Thymus (tissue), 11 donors: ENCODE results near the gene HAPSTR1. TPM values are rescaled to one million over a fixed set of nuclear protein-coding genes. Genes with fewer than 3 reads are reported as not detected.

ENCODE experiments used
- DNase-seq, 9 donors: peaks; one replicate each; pipeline ENCODE4 v3.0.0-alpha.2; 2013; ENCODE audit warnings: low spot score in 9 of 9, low read depth in 6 of 9, missing footprints in 1 of 9
- H3K27ac ChIP-seq, 2 donors: one replicate each; pipeline ENCODE4 v1.5.1; 2013; ENCODE audit warnings: control low read depth in 1 of 2, low read depth in 1 of 2, low read length in 1 of 2, mild to moderate bottlenecking in 1 of 2, moderate library complexity in 1 of 2
- H3K27me3 ChIP-seq, 2 donors: one replicate each; pipeline ENCODE4 v1.5.1; 2013; ENCODE audit warnings: low read length in 1 of 2; ENCODE audit not compliant: control insufficient read depth in 2 of 2, insufficient read depth in 1 of 2
- H3K36me3 ChIP-seq, 2 donors: one replicate each; pipeline ENCODE4 v1.5.1; 2013; ENCODE audit warnings: low read length in 1 of 2, mild to moderate bottlenecking in 1 of 2, moderate library complexity in 1 of 2; ENCODE audit not compliant: control insufficient read depth in 2 of 2, insufficient read depth in 2 of 2
- H3K4me1 ChIP-seq, 2 donors: one replicate each; pipeline ENCODE4 v1.5.1; 2013; ENCODE audit warnings: low read length in 2 of 2; ENCODE audit not compliant: control insufficient read depth in 2 of 2, insufficient read depth in 2 of 2
- H3K4me3 ChIP-seq, 2 donors: one replicate each; pipeline ENCODE4 v1.5.1; 2013; ENCODE audit warnings: low read length in 2 of 2, control low read depth in 1 of 2, mild to moderate bottlenecking in 1 of 2
- H3K9me3 ChIP-seq, 2 donors: one replicate each; pipeline ENCODE4 v1.5.1; 2013; ENCODE audit warnings: low read length in 1 of 2, mild to moderate bottlenecking in 1 of 2; ENCODE audit not compliant: control insufficient read depth in 2 of 2, insufficient read depth in 1 of 2
- WGBS: extraction: QIAGEN DNeasy Blood & Tissue Kit; methylation state at CpG from one replicate; pipeline ENCODE4 v1.1.7; 2013; 5-methylcytosine and 5-hydroxymethylcytosine counted together
- polyA plus RNA-seq: library from polyadenylated mRNA; stranded (reverse); fragments of 200-250 nt; gene quantifications from one replicate; pipeline ENCODE4 v1.2.3, GENCODE V29; 2013
- total RNA-seq: library from RNA; stranded (reverse); fragments of 120-200 nt; gene quantifications from one replicate; pipeline ENCODE4 v1.2.4, GENCODE V29; 2013
- donor health status: healthy.

Gene HAPSTR1
- total and polyA plus RNA-seq, 2 donors = 20.8 to 33.7 TPM

DNA sequence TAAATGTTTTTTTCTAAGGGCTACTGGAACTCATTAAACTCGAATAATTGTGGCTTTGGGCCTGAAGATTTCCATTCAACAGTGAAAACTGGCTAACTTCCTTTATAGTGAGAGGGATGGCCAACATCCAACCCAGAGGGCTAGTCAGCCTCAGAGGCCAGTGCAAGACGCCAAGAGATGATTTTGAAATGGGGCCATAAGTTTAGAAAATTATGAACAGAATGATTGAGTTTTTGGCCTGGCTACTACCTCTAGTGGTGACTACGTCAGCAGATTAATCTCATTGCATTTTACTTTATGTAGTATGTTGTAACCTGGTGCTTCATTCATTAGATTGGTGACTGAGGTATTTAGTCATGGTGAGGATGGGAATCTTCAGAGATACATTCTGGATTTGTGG, 28.4 kb downstream of the HAPSTR1 start:
- peaks cover 0 to 3% of the 10 kb centered on the region in 2 donors for H3K4me1 ChIP-seq
- WGBS = 94% methylated on average over 3 of the region's 3 CpGs

DNA sequence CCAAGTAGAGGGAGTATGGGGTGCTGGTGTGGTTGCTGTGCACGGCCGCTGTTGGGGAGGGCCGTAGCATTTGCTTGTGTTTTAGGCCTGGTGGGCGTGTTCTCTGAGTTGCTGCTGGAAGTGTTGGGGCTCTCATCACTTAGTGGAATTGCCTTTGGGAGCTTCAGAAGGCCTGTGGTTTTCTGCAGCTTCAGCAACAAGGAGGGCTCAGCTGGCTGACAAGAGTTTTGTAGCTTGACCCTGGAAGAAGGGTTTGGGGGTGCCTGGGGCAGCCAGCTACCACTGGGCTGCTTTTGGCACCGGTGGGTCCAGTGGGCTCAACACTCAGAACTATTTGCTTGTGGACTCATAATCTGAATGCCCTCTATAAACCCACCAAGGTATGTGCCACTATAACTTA, 30.9 kb downstream of the HAPSTR1 start:
- Histone ChIP-seq H3K4me1 (peaks cover 0 to 8% of the 10 kb centered on the region in 2 donors), H3K27me3 (no peaks in the 10 kb centered on the region), H3K27ac (no peak overlapping the region), H3K9me3 (no peaks in the 10 kb centered on the region), H3K36me3 (peaks cover 30 to 37% of the 10 kb centered on the region in 2 donors), H3K4me3 (no peak overlapping the region)
- DNase-seq = no peak
- 97% methylated on average over 5 of the region's 5 CpGs for WGBS

More for the DNA sequence above, 28.4 kb downstream of the HAPSTR1 start:
- Histone ChIP-seq H3K36me3 (peaks cover 46 to 49% of the 10 kb centered on the region in 2 donors), H3K4me3 (no peak overlapping the region), H3K9me3 (no peaks in the 10 kb centered on the region), H3K27ac (no peak overlapping the region), H3K27me3 (no peaks in the 10 kb centered on the region)
- no peak for DNase-seq

DNA sequence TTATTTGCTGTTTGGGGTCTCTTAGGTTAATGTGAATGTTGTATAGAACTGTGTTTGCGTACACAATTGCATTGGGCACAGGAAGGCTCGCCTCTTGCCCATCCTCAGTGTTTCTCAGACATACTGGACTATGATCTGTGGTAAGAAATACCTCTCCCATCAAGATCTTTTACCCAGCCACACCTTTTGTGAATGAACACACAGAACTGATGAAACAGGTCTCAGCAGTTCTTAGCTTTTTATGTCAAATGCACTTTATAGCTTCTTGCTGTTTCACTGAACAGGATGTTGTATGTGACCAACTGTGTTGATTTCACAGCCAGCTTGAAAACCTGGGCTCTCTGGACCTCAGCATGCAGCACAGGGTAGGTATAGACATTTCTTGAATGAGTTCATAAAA, 31.5 kb downstream of the HAPSTR1 start:
- Histone ChIP-seq H3K36me3 (peaks cover 25 to 32% of the 10 kb centered on the region in 2 donors), H3K27ac (no peak overlapping the region)

DNA sequence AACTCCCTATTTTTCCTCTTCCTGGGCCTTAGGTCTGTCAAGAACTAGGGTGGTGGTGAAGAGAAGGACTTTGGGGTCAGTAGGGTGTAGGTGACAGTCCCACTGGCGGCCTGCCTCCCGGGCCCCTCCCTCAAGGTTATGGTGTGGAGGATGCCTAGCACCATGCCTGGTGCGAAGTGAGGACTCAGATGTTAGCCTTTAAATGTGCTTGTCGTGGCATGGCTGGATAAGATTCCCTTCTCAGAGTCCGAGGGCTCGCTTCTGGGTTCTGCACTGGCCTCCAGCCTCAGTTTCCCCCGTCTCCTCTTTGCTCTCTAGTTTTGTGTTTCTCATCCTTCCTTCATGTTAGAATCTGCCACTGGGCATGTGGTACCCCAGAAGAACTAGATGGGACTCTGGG, 32.0 kb downstream of the HAPSTR1 start:
- no peak for DNase-seq
- no peak overlapping the region for H3K4me3 ChIP-seq
- no peaks in the 10 kb centered on the region for H3K9me3 ChIP-seq
- 98% methylated on average over 7 of the region's 7 CpGs for WGBS
- H3K36me3 ChIP-seq = peaks cover 25 to 32% of the 10 kb centered on the region in 2 donors
- no peak overlapping the region for H3K27ac ChIP-seq
- peaks cover 0 to 13% of the 10 kb centered on the region in 2 donors for H3K4me1 ChIP-seq
- H3K27me3 ChIP-seq = no peaks in the 10 kb centered on the region

More for the DNA sequence above, 31.5 kb downstream of the HAPSTR1 start:
- Histone ChIP-seq H3K4me3 (no peak overlapping the region), H3K27me3 (no peaks in the 10 kb centered on the region), H3K4me1 (peaks cover 0 to 13% of the 10 kb centered on the region in 2 donors), H3K9me3 (no peaks in the 10 kb centered on the region)
- WGBS = 77% methylated on average over 2 of the region's 2 CpGs
- DNase-seq = no peak

DNA sequence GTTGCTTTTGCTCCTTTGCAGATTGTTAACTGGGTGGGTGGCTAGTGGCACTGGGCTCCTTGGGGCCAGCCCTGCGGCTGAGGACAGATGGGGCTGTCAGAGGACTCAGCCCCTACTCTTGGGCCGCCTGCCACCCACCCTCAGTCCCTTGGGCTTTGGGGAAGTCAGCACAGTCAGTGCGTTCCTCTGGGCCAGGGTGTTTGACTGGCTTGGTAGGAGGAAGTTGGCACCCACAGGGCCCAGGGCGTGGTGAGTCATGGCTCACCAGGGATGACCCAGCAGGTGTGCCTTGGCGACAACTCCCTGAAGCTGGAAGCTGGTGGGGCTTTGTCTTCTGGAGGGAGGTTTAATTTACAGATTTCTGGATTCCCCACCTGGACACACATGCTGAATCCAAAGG, 32.4 kb downstream of the HAPSTR1 start:
- peaks cover 25 to 30% of the 10 kb centered on the region in 2 donors for H3K36me3 ChIP-seq
- no peak overlapping the region for H3K4me3 ChIP-seq
- 62% methylated on average over 5 of the region's 5 CpGs for WGBS
- no peak overlapping the region for H3K27ac ChIP-seq
- peaks cover 0 to 13% of the 10 kb centered on the region in 2 donors for H3K4me1 ChIP-seq
- no peaks in the 10 kb centered on the region for H3K27me3 ChIP-seq
- no peaks in the 10 kb centered on the region for H3K9me3 ChIP-seq
- DNase-seq = no peak

DNA sequence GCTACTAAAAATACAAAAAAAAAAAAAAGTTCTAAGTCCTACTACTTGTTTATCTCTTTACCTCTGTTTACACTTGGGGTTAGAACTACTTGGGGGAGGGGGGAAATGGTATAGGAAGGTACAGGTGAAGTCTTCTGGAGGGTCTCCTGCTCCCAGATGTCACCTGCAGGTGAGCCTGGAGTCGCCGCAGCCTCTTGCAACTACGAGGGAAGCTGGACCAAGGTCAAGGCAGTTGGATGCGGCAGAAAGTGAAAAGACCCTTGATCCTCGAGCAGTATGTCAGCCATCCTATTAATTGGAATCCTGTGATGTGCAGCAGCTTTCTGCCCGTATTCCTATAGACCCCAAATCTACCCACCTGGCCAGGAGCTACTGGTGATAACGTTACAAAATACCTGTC, 33.0 kb downstream of the HAPSTR1 start:
- Histone ChIP-seq H3K27me3 (no peaks in the 10 kb centered on the region), H3K9me3 (no peaks in the 10 kb centered on the region), H3K36me3 (peaks cover 25% of the 10 kb centered on the region in 2 donors), H3K4me3 (no peak overlapping the region), H3K27ac (no peak overlapping the region), H3K4me1 (peaks cover 0 to 13% of the 10 kb centered on the region in 2 donors)
- WGBS = 99% methylated on average over 7 of the region's 7 CpGs
- no peak for DNase-seq

DNA sequence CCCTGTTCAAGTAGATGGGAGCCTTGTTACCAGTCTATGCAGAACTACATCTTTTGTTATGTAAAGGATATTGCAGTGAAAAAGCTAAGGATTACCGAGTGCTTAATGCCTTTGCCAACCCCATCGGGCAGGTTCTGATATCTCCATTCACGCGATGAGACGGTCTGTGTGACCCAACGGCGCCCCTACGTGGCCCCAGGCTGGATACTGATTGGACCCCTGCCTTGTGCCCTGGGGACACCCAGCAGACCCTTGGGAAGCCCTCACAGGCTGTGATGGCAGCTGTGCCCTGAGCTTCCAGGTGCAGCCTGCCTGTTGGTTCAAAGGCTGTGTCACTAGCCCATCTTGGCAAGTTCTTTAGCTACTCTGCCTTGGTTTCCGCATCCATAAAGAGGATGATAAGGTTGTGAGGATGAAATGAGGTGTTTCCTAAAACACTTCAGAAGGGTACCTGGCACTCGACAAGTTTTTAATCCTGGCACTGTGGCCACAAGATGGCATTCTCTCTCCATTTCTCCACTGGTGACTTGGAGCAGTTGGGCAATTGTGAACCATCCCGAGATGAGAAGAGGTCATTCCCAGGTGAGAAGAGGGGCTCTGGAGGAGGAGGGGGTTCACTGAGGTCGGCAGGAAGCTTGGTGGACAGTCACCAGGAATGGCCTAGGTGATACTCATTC, 33.6 kb downstream of the HAPSTR1 start:
- no peak for DNase-seq
- WGBS = 96% methylated on average over 12 of the region's 12 CpGs
- H3K36me3 ChIP-seq = peaks cover 21 to 24% of the 10 kb centered on the region in 2 donors
- H3K4me1 ChIP-seq = peaks cover 0 to 13% of the 10 kb centered on the region in 2 donors
- H3K27ac ChIP-seq = no peak overlapping the region
- no peaks in the 10 kb centered on the region for H3K27me3 ChIP-seq
- H3K4me3 ChIP-seq = no peak overlapping the region
- H3K9me3 ChIP-seq = no peaks in the 10 kb centered on the region

DNA sequence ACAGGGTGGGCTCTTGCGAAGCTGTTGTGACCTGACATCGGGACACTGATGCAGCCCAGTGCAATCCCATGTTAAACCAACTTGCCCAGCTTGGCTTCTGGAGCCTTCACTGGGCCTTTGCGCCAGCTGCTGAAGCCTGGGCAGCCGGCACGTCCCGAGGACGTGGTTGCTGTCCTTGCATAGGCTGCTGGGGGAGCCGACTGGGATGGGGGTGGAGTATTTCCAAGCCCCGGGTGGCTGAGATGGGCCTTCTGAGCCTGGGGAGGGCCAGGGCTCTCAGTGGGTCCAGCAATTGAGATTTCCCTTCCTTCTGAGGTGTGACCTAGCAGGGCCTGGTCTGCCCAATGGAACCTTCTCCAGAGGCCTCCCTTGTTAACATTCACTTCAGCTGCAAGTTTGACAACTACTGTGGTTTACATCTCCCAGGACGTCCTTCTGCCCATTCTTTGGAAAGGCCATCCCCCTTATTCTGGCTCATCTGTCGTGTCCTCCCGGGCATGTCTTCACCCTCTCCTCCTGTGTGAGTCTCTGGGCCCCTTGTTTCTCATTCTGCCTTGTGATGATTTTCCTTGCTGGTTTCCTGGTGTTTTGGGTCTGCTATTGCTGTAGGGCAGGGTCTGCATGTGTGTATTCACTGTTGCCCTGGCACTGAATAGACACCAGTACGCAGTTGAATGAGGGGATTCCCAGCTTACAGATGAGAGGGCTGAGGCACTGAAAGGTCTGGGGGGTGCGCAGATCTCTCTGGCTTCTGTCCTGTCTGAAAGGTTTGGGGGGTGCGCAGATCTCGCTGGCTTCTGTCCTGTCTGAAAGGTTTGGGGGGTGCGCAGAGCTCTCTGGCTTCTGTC, 34.4 kb downstream of the HAPSTR1 start:
- H3K4me1 ChIP-seq = peaks cover 0 to 13% of the 10 kb centered on the region in 2 donors
- 98% methylated on average over 17 of the region's 17 CpGs for WGBS

DNA sequence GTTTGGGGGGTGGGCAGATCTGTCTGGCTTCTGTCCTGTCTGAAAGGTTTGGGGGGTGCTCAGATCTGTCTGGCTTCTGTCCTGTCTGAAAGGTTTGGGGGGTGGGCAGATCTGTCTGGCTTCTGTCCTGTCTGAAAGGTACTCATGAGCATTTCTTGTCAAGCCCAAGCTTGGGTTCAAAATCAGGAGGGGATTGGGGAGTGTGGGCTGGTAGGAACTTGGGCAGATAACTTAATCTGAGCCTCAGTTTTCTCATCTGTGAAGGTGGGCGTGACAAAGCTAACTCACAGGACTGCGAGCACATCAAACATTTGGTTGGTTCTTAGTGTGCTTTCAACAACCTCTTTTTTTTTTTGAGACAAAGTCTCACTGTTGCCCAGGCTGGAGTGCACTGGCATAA, 35.2 kb downstream of the HAPSTR1 start:
- WGBS = 86% methylated on average over 2 of the region's 2 CpGs
- no peaks in the 10 kb centered on the region for H3K27me3 ChIP-seq
- no peak overlapping the region for H3K4me3 ChIP-seq
- H3K27ac ChIP-seq = no peak overlapping the region
- no peaks in the 10 kb centered on the region for H3K9me3 ChIP-seq
- DNase-seq = no peak
- H3K4me1 ChIP-seq = peaks cover 0 to 13% of the 10 kb centered on the region in 2 donors
- H3K36me3 ChIP-seq = peaks cover 14 to 21% of the 10 kb centered on the region in 2 donors

More for the DNA sequence above, 34.4 kb downstream of the HAPSTR1 start:
- H3K4me3 ChIP-seq = no peak overlapping the region
- no peaks in the 10 kb centered on the region for H3K27me3 ChIP-seq
- no peaks in the 10 kb centered on the region for H3K9me3 ChIP-seq
- peaks cover 20 to 24% of the 10 kb centered on the region in 2 donors for H3K36me3 ChIP-seq
- H3K27ac ChIP-seq = no peak overlapping the region
- no peak for DNase-seq
